DOHH2 (cell line): Measurements from ENCODE around the gene C2orf49.

Experiments
- H3F3A ChIP-seq: fragments of 200-600 bp; sonication (generic), shearing (Covaris generic); 2 replicates; pipeline ENCODE4 v1.6.0; 2016; ENCODE audit warnings: antibody characterized with exemption, mild to moderate bottlenecking; ENCODE audit not compliant: control insufficient read depth, insufficient read depth
- H3K27ac ChIP-seq: fragments of 200-600 bp; sonication (generic); 2 replicates; pipeline ENCODE4 v1.5.1; 2014; ENCODE audit warnings: low read depth, mild to moderate bottlenecking, low read length, moderate library complexity
- H3K27me3 ChIP-seq: fragments of 200-600 bp; sonication (generic); 2 replicates; pipeline ENCODE4 v1.6.1; 2014; ENCODE audit warnings: mild to moderate bottlenecking, low read length, mixed read lengths; ENCODE audit not compliant: control insufficient read depth
- H3K36me3 ChIP-seq: fragments of 200-600 bp; sonication (generic); 2 replicates; pipeline ENCODE4 v1.6.1; 2014; ENCODE audit warnings: mild to moderate bottlenecking, low read length, moderate library complexity, mixed read lengths; ENCODE audit not compliant: control insufficient read depth
- H3K4me1 ChIP-seq: fragments of 200-600 bp; sonication (generic); 2 replicates; pipeline ENCODE4 v1.6.1; 2014; ENCODE audit warnings: mild to moderate bottlenecking, low read length, mixed read lengths; ENCODE audit not compliant: control insufficient read depth
- H3K4me2 ChIP-seq: fragments of 200-600 bp; sonication (generic); 2 replicates; pipeline ENCODE4 v1.6.0; 2014; ENCODE audit warnings: mild to moderate bottlenecking, low read length, moderate library complexity
- H3K4me3 ChIP-seq: fragments of 200-600 bp; sonication (generic); 2 replicates; pipeline ENCODE4 v1.5.1; 2014; ENCODE audit warnings: mild to moderate bottlenecking, low read length, mixed read lengths
- H3K79me2 ChIP-seq: fragments of 200-600 bp; sonication (generic); 2 replicates; pipeline ENCODE4 v1.6.1; 2014; ENCODE audit warnings: mild to moderate bottlenecking, low read length, mixed read lengths; ENCODE audit not compliant: control insufficient read depth
- H3K9me2 ChIP-seq: fragments of 200-600 bp; sonication (generic); replicated peaks from 2 replicates; pipeline ENCODE4 v1.6.1; 2014; ENCODE audit warnings: mild to moderate bottlenecking, low read length, mixed read lengths; ENCODE audit not compliant: control insufficient read depth
- H3K9me3 ChIP-seq: fragments of 200-600 bp; sonication (generic); 2 replicates; pipeline ENCODE4 v1.6.1; 2014; ENCODE audit warnings: antibody characterized with exemption, low read length, mixed read lengths; ENCODE audit not compliant: control insufficient read depth, insufficient read depth
- H4K20me1 ChIP-seq: fragments of 200-600 bp; sonication (generic); 2 replicates; pipeline ENCODE4 v1.6.0; 2014; ENCODE audit warnings: low read depth, mild to moderate bottlenecking, antibody characterized with exemption, low read length, moderate library complexity; ENCODE audit not compliant: control insufficient read depth, insufficient read depth
- CTCF ChIP-seq: fragments of 200-600 bp; sonication (generic); IDR thresholded peaks from one replicate; pipeline ENCODE4 v1.5.1; 2014; ENCODE audit warnings: antibody characterized with exemption, mild to moderate bottlenecking, low read depth, low read length; ENCODE audit not compliant: poor library complexity, severe bottlenecking
- EZH2phosphoT487 ChIP-seq: fragments of 200-600 bp; sonication (generic); IDR thresholded peaks from 2 replicates; pipeline ENCODE4 v1.6.1; 2017; ENCODE audit warnings: borderline replicate concordance, mild to moderate bottlenecking, antibody characterized with exemption, low read length, moderate library complexity, mixed read lengths

Gene C2orf49

GRCh38 chr2:105317937-105318336 lies 19.4 kb upstream of the C2orf49 start:
- Histone ChIP-seq H3K4me2 (no peak overlapping the region), H4K20me1 (peaks cover 6% of the 10 kb centered on the region), H3K27me3 (no peaks in the 10 kb centered on the region), H3K79me2 (peaks cover 95% of the 10 kb centered on the region), H3K9me2 (no peaks in the 10 kb centered on the region), H3K9me3 (no peaks in the 10 kb centered on the region), H3K36me3 (peaks cover 13% of the 10 kb centered on the region), H3F3A (0 out of 2 replicates have a peak, but pooled peaks cover 2% of the 10 kb centered on the region), H3K4me3 (no peak overlapping the region), H3K4me1 (peaks cover 29% of the 10 kb centered on the region), H3K27ac (no peak overlapping the region)
- no peak for TF ChIP-seq CTCF
- no peak for TF ChIP-seq EZH2phosphoT487

GRCh38 chr2:105320651-105321215 lies 16.6 kb upstream of the C2orf49 start:
- H3K4me1 ChIP-seq: peaks cover 28% of the 10 kb centered on the region
- H3K9me2 ChIP-seq: no peaks in the 10 kb centered on the region
- no peaks in the 10 kb centered on the region for H3K9me3 ChIP-seq
- H3K79me2 ChIP-seq: peaks cover 95% of the 10 kb centered on the region
- TF ChIP-seq CTCF: no peak
- no peak for TF ChIP-seq EZH2phosphoT487
- no peak overlapping the region for H3K4me2 ChIP-seq
- H3K36me3 ChIP-seq: peaks cover 39% of the 10 kb centered on the region
- H3F3A ChIP-seq: no peaks in the 10 kb centered on the region
- no peak overlapping the region for H3K4me3 ChIP-seq
- no peaks in the 10 kb centered on the region for H3K27me3 ChIP-seq
- peaks cover 12% of the 10 kb centered on the region for H4K20me1 ChIP-seq
- H3K27ac ChIP-seq: no peak overlapping the region

GRCh38 chr2:105321875-105322646 lies 15.3 kb upstream of the C2orf49 start:
- no peak overlapping the region for H3K4me2 ChIP-seq
- H3K9me3 ChIP-seq: no peaks in the 10 kb centered on the region
- peaks cover 95% of the 10 kb centered on the region for H3K79me2 ChIP-seq
- H3K4me1 ChIP-seq: peaks cover 27% of the 10 kb centered on the region
- no peak overlapping the region for H3K4me3 ChIP-seq
- no peak overlapping the region for H3K27ac ChIP-seq
- TF ChIP-seq EZH2phosphoT487 (no peak), CTCF (no peak)
- H3K36me3 ChIP-seq: peaks cover 48% of the 10 kb centered on the region
- no peaks in the 10 kb centered on the region for H3K27me3 ChIP-seq
- no peaks in the 10 kb centered on the region for H3K9me2 ChIP-seq
- no peaks in the 10 kb centered on the region for H3F3A ChIP-seq
- H4K20me1 ChIP-seq: peaks cover 15% of the 10 kb centered on the region
